Activated T-helper 2 cell treated with anti-CD3 and anti-CD28 coated beads, Interferon-gamma antibody, Interleukin-2, Interleukin-4, amounts not matched to agents 10 μg/mL and 5 μg/mL and 100 μg/mL, durations not matched to agents 14 hours and 24 hours and 36 hours (primary cell): ENCODE measurements around the gene PACC1. TPM values are rescaled to one million over a fixed set of nuclear protein-coding genes. Genes with fewer than 3 reads are reported as not detected.

Source experiments
- DNase-seq: peaks from one replicate; pipeline ENCODE4 v3.0.0; 2021; ENCODE audit warnings: low spot score
- H3K27ac Mint-ChIP-seq: one replicate; pipeline ENCODE4 v1.8.0; 2021; ENCODE audit warnings: mixed read lengths
- H3K27me3 Mint-ChIP-seq: one replicate; pipeline ENCODE4 v1.8.0; 2021; ENCODE audit warnings: low read depth, mixed read lengths
- H3K36me3 Mint-ChIP-seq: one replicate; pipeline ENCODE4 v1.8.0; 2021; ENCODE audit warnings: low read depth, mixed read lengths
- H3K4me1 Mint-ChIP-seq: one replicate; pipeline ENCODE4 v1.8.0; 2021; ENCODE audit warnings: low read depth, mixed read lengths
- H3K4me3 Mint-ChIP-seq: one replicate; pipeline ENCODE4 v1.8.0; 2021; ENCODE audit warnings: low read depth, mild to moderate bottlenecking, moderate library complexity, mixed read lengths
- H3K9me3 Mint-ChIP-seq: one replicate; pipeline ENCODE4 v1.8.0; 2021; ENCODE audit warnings: mixed read lengths
- intact Hi-C: fragments of 100-400 bp; cut with micrococcal nuclease; formaldehyde crosslinking; loops from one replicate; pipeline ENCODE4 v1.15.1; 2023
- total RNA-seq: library from RNA; stranded (reverse); gene quantifications from 2 replicates; pipeline ENCODE4 v1.2.3, GENCODE V29; 2022

PACC1 gene
- total RNA-seq, 1 donor from 2014 or later = 19.4 TPM

DNA sequence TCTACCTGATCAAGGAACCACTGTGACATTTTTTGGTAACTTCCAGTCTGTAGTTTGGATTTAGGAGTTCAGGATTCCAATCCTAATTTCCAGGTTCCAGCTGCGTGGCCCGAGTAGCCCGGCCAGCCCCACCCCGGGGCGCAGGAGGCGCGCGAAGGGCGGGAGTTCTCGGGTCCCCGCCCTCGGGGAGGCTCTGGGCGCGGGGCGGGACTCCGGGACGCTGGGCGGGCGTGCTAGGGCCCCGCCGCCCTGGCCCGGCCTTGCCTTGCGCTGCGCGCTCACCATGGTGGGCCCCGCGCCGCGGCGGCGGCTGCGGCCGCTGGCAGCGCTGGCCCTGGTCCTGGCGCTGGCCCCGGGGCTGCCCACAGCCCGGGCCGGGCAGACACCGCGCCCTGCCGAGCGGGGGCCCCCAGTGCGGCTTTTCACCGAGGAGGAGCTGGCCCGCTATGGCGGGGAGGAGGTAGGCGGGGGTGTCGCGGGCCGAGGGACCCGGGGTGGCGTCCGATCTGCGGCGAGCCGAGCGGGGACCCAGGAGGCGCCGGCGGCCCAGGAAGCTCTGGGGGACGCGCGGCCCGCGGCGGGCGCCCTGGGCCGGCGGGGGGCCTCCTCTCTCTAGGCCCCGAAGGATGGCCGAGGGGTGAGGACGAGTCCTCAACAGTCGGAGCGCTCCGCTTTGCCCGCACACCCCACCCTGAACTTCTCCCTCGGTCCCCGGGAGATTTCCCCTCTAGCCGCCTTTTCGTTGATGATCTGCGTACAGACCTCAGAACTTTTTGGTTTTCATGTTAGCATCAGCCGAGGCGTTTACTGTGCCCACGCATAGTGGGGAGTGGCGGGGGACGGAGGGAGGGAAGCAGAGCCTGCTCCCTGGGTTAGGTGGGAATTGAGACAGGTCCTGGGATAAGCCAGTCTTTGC lies 18.2 kb upstream of the PACC1 start, which contains the start of gene NENF:
Gene NENF (plus strand): TSS at position 260 of the 916 bp plus-strand sequence. CDS start 24 bp downstream, at position 284.
- Mint-ChIP-seq H3K4me1 (peaks cover 27% of the 10 kb centered on the region), H3K27me3 (peaks cover 3% of the 10 kb centered on the region), H3K9me3 (no peaks in the 10 kb centered on the region), H3K27ac (peak within 1 kb of the TSS; percentile 24), H3K36me3 (no peaks in the 10 kb centered on the region), H3K4me3 (peak within 1 kb of the TSS; percentile 76)
- intact Hi-C loops = loop anchor here (1.0 to 2.0 kb wide), 2 partner anchors 18 to 1172 kb away; no protein-coding TSS in a partner anchor
- DNase-seq = peak; percentile 73

DNA sequence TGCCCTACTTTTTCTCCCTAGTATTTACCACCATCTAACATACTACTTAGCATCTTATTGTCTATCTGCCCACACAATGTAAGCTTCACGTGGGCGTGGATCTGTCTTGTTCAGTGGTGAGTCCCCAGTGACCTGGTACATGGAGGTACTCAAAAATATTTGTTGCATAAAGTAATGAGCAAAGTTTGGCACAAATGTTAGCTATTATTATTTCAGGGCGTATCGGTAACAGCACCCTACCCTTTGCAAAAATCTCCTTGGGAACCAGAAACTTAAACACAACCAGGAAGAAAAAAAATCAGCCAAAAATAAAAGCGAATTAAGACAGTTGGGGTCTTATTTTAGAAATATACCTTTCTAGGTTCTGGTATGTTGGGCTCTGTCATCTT lies 17.6 kb upstream of the PACC1 start:
- no peak for DNase-seq
- H3K27me3 Mint-ChIP-seq = peaks cover 3% of the 10 kb centered on the region
- intact Hi-C loops = loop anchor here (1.0 to 2.0 kb wide), 2 partner anchors 17 to 1171 kb away; no protein-coding TSS in a partner anchor
- peak overlapping the region; percentile 24 for H3K27ac Mint-ChIP-seq
- H3K4me1 Mint-ChIP-seq = peaks cover 24% of the 10 kb centered on the region
- peak overlapping the region; percentile 62 for H3K4me3 Mint-ChIP-seq
- H3K9me3 Mint-ChIP-seq = no peaks in the 10 kb centered on the region
- H3K36me3 Mint-ChIP-seq = no peaks in the 10 kb centered on the region

GRCh38 chr1:212431644-212432043 lies 17.0 kb upstream of the PACC1 start:
- Mint-ChIP-seq H3K27me3 (peaks cover 5% of the 10 kb centered on the region), H3K27ac (no peak overlapping the region), H3K4me1 (peaks cover 24% of the 10 kb centered on the region), H3K36me3 (no peaks in the 10 kb centered on the region), H3K4me3 (peak overlapping the region; percentile 67), H3K9me3 (no peaks in the 10 kb centered on the region)
- no peak for DNase-seq
- intact Hi-C loops = loop anchor here (1.0 to 2.0 kb wide), 2 partner anchors 16 to 1171 kb away; no protein-coding TSS in a partner anchor

- Mint-ChIP-seq H3K4me3 (no peak overlapping the region), H3K4me1 (peaks cover 24% of the 10 kb centered on the region), H3K36me3 (no peaks in the 10 kb centered on the region), H3K27me3 (peaks cover 6% of the 10 kb centered on the region), H3K27ac (peak overlapping the region; percentile 1), H3K9me3 (no peaks in the 10 kb centered on the region)
- intact Hi-C loops = no loop called here
- no peak for DNase-seq
Measured at GRCh38 chr1:212430955-212431394, 16.3 kb upstream of the PACC1 start.

DNA sequence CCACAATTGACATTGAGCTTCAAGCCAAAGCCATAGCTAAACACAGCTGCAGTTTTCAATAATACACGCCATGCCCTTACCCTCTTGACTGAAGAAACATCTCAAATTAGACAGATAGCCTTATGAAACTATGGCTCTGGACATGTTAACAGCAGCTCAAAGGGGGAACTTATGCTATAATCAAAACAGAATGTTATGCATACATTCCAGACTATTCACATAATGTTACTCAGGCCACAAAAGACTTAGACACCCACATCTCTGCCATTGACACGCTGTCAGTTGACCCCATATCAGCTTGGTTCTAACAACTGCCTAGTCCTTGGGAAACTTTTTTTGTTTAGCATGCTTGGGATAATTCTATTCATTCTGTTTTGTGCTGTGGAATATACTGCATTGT lies 15.7 kb upstream of the PACC1 start:
- H3K27ac Mint-ChIP-seq = no peak overlapping the region
- intact Hi-C loops = no loop called here
- no peaks in the 10 kb centered on the region for H3K36me3 Mint-ChIP-seq
- no peak for DNase-seq
- no peak overlapping the region for H3K4me3 Mint-ChIP-seq
- H3K27me3 Mint-ChIP-seq = peaks cover 6% of the 10 kb centered on the region
- peaks cover 24% of the 10 kb centered on the region for H3K4me1 Mint-ChIP-seq
- no peaks in the 10 kb centered on the region for H3K9me3 Mint-ChIP-seq

DNA sequence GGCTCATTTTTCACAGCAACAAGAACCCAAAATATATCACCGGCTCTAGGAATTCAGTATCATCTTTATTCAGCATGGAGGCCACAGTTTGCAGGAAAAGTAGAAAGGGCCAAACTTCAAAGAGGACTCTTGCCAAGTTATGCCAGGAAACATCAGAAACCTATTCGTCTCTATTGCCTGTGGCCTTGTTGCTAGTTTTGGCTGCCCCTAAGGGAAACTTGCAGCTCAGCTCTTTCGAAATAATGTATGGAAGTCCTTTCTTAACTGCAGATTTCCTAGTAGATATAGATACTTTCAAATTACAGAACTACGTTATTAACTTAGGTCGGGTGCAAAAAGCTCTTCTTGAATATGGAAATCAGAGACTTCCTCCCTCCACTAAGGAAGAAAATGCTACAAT lies 13.8 kb upstream of the PACC1 start:
- Mint-ChIP-seq H3K36me3 (no peaks in the 10 kb centered on the region), H3K27ac (no peak overlapping the region), H3K9me3 (no peaks in the 10 kb centered on the region), H3K27me3 (peaks cover 16% of the 10 kb centered on the region), H3K4me1 (peaks cover 16% of the 10 kb centered on the region), H3K4me3 (no peak overlapping the region)
- intact Hi-C loops = no loop called here
- DNase-seq = no peak

DNA sequence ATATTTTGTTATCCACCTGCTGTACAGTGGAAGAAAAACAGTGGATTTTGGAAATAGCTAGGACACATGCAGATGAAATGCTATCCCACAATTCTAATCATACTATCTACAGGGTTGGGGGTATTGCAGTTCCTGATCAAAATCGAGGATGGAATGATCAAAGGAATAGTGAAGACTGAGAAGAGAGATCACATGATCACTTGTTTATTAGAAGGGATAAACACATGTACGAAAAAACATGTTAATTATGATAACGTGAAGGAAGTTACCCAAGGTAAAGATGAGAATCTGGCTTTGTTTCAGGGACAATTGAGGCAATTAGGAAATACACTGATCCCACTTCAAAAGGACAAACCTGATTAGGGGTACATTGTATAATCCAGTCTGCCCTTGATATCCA lies 9.2 kb upstream of the PACC1 start:
- Mint-ChIP-seq H3K36me3 (no peaks in the 10 kb centered on the region), H3K27me3 (peaks cover 25% of the 10 kb centered on the region), H3K9me3 (no peaks in the 10 kb centered on the region), H3K27ac (no peak overlapping the region), H3K4me1 (no peaks in the 10 kb centered on the region), H3K4me3 (no peak overlapping the region)
- no peak for DNase-seq
- intact Hi-C loops = no loop called here

DNA sequence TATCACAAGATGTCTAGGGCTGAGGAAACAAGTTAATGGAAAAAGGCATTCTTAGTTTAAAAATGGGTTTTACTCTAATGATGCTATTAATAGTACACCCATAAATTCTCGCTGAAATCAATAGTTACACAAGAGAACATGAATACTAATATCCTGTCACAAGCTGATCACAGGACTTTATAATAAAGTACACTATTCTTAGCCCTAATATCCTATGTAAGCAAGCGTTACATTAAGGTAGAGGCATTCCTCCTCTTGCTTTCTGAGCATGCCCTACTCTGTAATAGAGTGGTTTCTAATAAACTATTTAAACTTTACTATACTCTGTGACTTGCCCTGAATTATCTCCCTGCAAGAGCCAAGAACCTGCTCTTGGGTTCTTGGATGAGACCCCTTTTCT lies 6.5 kb upstream of the PACC1 start:
- Mint-ChIP-seq H3K27me3 (peaks cover 22% of the 10 kb centered on the region), H3K4me3 (no peak overlapping the region), H3K4me1 (no peaks in the 10 kb centered on the region), H3K9me3 (no peaks in the 10 kb centered on the region), H3K27ac (no peak overlapping the region), H3K36me3 (no peaks in the 10 kb centered on the region)
- no peak for DNase-seq
- intact Hi-C loops = no loop called here

DNA sequence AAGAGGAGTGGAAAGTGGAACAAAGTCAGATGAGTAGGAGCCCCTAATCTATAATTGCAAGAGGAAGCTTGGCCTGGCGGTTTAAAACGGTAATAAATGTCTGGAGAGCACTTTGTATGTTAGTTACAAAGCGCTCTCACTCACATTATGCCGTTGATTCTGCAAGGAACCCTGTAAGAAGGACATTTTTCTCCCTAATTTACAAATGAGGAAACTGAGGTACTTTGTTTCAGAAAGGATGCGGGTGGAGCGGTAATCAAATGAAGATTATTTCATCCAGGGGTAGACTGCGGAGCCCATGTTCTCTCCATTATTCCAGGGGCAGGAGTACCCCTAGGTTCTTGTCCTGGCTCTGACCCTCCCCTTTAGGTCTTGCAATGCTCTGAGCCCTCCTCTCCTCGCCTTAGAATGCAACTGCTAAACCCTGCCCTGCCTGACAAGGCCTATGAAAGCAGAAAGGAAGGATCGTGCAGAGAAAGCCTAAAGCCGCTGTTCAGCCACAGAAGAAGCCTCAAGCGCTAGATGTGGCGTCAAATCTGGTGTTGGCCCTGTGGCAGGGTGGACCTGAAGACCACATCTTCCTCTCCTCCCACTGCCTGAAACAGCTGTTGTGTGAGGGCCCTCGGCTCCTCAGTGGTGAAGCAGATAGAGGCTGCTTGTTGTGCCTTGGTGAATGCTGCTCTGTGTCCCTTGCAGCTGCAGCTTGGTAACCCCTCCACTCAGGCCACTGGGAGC lies 588 bp upstream of the PACC1 start:
- Mint-ChIP-seq H3K9me3 (no peaks in the 10 kb centered on the region), H3K27me3 (no peaks in the 10 kb centered on the region), H3K4me1 (peaks cover 22% of the 10 kb centered on the region), H3K36me3 (peaks cover 24% of the 10 kb centered on the region), H3K27ac (peak overlapping the region; percentile 96), H3K4me3 (peak overlapping the region; percentile 100)
- intact Hi-C loops = loop anchor here (1.0 kb wide), 1 partner anchor 17 kb away; the partner anchor contains the start of gene NENF
- no peak for DNase-seq

DNA sequence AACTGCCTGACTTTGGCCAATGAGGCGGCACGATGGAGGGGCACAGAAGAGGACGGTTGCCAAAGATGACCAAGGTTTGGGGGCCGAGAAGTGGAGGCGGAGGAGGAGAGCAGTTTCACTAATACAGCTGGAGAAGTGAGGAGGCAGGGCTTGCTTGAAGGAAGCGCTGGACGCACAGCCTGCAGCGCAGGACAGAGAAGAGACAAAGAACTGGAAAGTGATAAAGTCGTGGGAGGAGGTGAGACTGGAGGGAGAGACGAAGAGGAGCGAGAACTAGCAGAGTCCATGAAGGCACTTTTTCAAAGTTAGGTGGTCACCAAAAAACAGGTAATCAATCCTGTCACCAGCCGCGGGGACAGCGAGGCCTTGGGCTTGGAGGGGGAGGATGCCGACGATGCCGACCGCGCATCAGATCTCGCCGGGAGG lies 771 bp downstream of the PACC1 start:
- no peaks in the 10 kb centered on the region for H3K9me3 Mint-ChIP-seq
- DNase-seq = no peak
- H3K4me3 Mint-ChIP-seq = peak overlapping the region; percentile 100
- H3K27me3 Mint-ChIP-seq = no peaks in the 10 kb centered on the region
- peak overlapping the region; percentile 72 for H3K27ac Mint-ChIP-seq
- H3K4me1 Mint-ChIP-seq = peaks cover 22% of the 10 kb centered on the region
- intact Hi-C loops = no loop called here
- peaks cover 38% of the 10 kb centered on the region for H3K36me3 Mint-ChIP-seq

DNA sequence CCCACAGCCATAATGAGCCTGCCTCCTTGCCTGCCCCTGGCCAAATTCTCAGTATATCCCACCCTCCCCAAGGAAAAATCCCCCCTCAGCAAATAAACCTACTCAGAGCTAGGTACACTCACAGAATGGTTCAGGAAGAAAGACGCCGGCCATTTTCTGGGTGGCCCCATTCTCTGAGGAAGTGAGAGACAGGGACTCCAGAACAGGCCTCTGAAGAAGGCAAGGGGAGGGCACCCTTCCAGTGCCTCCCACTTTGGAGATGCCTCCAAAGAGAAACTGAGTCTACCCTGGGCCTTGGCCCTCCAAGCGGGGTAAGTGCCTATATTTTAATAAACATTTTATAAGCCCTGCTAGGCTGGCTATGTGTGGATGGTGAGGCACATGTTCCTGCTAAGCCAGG lies 2.3 kb downstream of the PACC1 start:
- Mint-ChIP-seq H3K27me3 (no peaks in the 10 kb centered on the region), H3K4me1 (peaks cover 22% of the 10 kb centered on the region), H3K9me3 (no peaks in the 10 kb centered on the region), H3K27ac (no peak overlapping the region), H3K4me3 (peak overlapping the region; percentile 100), H3K36me3 (peaks cover 48% of the 10 kb centered on the region)
- no peak for DNase-seq
- intact Hi-C loops = no loop called here

DNA sequence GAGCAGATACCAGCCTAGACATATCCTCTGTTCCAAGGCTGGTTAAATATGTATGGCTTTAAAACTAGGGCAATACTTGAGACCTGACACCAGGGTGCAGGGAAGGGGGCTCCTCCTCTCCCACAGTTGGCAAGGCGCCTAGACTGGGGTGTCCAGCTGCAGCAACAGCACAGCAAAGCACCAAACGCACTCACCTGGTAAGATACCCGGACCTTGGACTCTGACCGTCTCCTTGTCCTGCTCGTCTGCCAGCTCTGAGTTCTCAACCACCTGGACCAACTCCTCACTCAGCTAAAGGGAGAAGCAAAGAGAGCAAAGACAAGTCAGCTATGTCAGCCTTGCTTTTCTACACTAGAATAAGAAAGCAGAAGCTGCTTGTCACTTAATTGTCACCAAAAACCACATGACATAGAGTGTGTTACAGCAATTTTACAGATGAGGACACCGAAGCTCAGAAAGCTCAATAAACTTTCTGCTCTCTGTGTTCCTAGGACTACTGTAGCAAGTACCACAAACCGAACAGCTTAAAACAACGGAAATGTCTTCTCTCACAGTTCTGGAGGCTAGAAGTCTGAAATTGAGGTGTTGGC lies 4.4 kb downstream of the PACC1 start:
- Mint-ChIP-seq H3K27me3 (no peaks in the 10 kb centered on the region), H3K4me3 (no peak overlapping the region), H3K27ac (no peak overlapping the region), H3K4me1 (peaks cover 22% of the 10 kb centered on the region), H3K36me3 (peaks cover 65% of the 10 kb centered on the region), H3K9me3 (no peaks in the 10 kb centered on the region)
- no peak for DNase-seq
- intact Hi-C loops = no loop called here
